Heart left ventricle (tissue), 13 donors: ENCODE measurements around the gene PLEKHA6.

Experiments
- POLR2A ChIP-seq, 2 donors: fragments of 450-650 bp; IDR thresholded peaks; one replicate each; pipeline ENCODE4 v1.6.1; 2017; ENCODE audit warnings: antibody characterized with exemption in 2 of 2, mild to moderate bottlenecking in 2 of 2, moderate library complexity in 2 of 2
- TF ChIP-seq, protein P1 (sequence below), 12 donors: fragments of 200-600 bp; sonication (generic) in 4 of 12; IDR thresholded peaks; one replicate each; pipeline versions ENCODE4 v1.5.0 to v1.8.0; 2018 to 2022; ENCODE audit warnings: antibody characterized with exemption in 12 of 12, mild to moderate bottlenecking in 5 of 12
- donor health status: ischemic (EF 13 %, LVEDD 7.1; RV severe dilation, severe dysfunction).
- donor health status: DM: no; HTN: yes; CAD: no.
- donor health status: DM: no; HTN: no; CAD: no.
- donor health status: ischemic (EF 25% LVEDD 6.9; RV normal size, moderate dysfunction).
- donor health status: ischemic (EF 25% LVEDD 5.7; RV mildly dilated, moderate dysfunction).
- donor health status: ischemic (EF 35%, LVEDD 5.7; RV mildly dilated, moderate dysfunction).
- donor health status: nonischemic (EF 11% LVEDD 7.7; RV severe dilation, severe dysfunction).
- donor health status: DM: yes; HTN: yes; CAD: no.
- donor health status: PGD.
- donor health status: ischemic (EF 29% LVEDD 5.4; RV normal size, mild dysfunction).
- donor health status: nonischemic (EF 23%, LVEDD 6.1; RV moderate dilation, normal function).

DNA sequence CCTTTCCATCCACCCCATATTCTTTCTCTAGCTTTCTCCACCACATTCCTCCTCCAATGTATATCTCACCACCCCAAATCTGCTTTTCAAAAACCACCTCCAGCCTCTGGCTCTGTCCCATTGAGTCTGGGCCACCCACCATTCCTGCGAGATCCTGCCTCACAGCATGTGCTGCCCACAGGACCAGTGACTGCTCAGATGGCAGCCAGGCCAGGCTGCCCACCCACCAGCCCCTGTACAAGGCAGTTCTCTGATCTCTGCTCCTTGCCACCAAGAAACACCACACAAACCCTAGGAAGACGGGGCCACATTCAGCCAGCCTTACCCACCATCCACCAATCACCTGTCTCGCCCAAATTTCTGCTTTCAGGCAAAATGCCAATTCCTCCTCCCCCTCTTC, 53.7 kb downstream of the PLEKHA6 start:
- TF ChIP-seq, protein P1, sequence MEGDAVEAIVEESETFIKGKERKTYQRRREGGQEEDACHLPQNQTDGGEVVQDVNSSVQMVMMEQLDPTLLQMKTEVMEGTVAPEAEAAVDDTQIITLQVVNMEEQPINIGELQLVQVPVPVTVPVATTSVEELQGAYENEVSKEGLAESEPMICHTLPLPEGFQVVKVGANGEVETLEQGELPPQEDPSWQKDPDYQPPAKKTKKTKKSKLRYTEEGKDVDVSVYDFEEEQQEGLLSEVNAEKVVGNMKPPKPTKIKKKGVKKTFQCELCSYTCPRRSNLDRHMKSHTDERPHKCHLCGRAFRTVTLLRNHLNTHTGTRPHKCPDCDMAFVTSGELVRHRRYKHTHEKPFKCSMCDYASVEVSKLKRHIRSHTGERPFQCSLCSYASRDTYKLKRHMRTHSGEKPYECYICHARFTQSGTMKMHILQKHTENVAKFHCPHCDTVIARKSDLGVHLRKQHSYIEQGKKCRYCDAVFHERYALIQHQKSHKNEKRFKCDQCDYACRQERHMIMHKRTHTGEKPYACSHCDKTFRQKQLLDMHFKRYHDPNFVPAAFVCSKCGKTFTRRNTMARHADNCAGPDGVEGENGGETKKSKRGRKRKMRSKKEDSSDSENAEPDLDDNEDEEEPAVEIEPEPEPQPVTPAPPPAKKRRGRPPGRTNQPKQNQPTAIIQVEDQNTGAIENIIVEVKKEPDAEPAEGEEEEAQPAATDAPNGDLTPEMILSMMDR (IDR thresholded peaks at IDR 0.05) = no peak
- no peak for TF ChIP-seq POLR2A (IDR thresholded peaks at IDR 0.05)
